ENCODE data around the gene ANKRD52. TPM values are rescaled to one million over a fixed set of nuclear protein-coding genes. Genes with fewer than 3 reads are reported as not detected.

ANKRD52 gene
- total and polyA plus RNA-seq, 10 of the 15 experiments (the other 5 are each of a cell fraction or from before 2014, with no cell fraction given): 0.90 to 55.3 (median 16.1) TPM

DNA sequence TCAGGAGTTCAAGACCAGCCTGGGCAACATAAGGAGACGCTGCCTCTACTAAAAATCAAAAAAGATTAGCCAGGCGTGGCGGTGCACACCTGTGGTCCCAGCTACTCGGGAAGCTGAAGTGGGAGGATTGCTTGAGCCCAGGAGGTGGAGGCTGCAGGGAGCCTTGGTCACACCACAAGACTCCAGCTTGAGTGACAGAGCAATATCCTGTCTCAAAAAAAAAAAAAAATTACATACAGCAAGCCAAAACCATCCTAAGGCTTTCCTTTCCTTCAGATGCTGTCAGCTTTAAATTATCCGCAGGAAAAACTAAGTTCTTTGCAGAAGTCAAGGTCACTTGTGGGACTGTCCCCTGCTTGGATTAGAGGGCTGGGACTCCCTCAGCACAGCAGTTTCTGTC is 40.6 kb upstream of the ANKRD52 start:
- DNase-seq (ENCODE audit: low read depth, low spot score) (no peak), ATAC-seq (no peak), FAIRE-seq (no peak)
- peaks cover 32% of the 10 kb centered on the region for H3K4me1 ChIP-seq (ENCODE audit: control insufficient read depth, insufficient read depth, low read length)
- H3K36me3 ChIP-seq (ENCODE audit: control insufficient read depth in 2 of 2, insufficient read depth in 2 of 2, low read length in 1 of 2): 0 out of 4 replicates have a peak, but pooled peaks cover 0 to under 1% of the 10 kb centered on the region in 2 experiments
- POLR2A ChIA-PET: interaction anchor here (1.0 to 2.2 kb wide), 9 partner anchors 9 to 152 kb away, joined by 3 to 8 read pairs (median 4); partner anchors contain the start of genes CNPY2, COQ10A, IL23A and PAN2
- H3K4me2 ChIP-seq (ENCODE audit: control insufficient read depth, insufficient read depth): peak overlapping the region; percentile 70
- intact Hi-C loops (cut with micrococcal nuclease; ENCODE audit: unreplicated experiment) (no loop called here), in situ Hi-C loops (cut with MboI) (no loop called here)
- H3K9me3 ChIP-seq (replicated peaks; ENCODE audit: control insufficient read depth, insufficient read depth, low read length): no peaks in the 10 kb centered on the region
- BruUV-seq (replicated peaks): no TSS peak
- peak overlapping the region; percentile 81; the same call in 1 of the 2 replicates for H3K9ac ChIP-seq (ENCODE audit: control insufficient read depth, insufficient read depth, low read length)
- no peaks in the 10 kb centered on the region for H3K27me3 ChIP-seq (replicated peaks in 1 of 2; ENCODE audit: control insufficient read depth in 2 of 2, insufficient read depth in 2 of 2, low read length in 1 of 2)
- CTCF ChIA-PET: interaction anchor here (0.5 to 2.0 kb wide), 12 partner anchors 9 to 373 kb away, joined by 3 to 7 read pairs (median 3); partner anchors contain the start of genes ANKRD52, CNPY2, COQ10A and RNF41
- 58% methylated on average over 5 of the region's 5 CpGs for WGBS (ENCODE audit: insufficient coverage, insufficient replicate concordance, low lambda C conversion rate, missing lambda C conversion rate)
- no peaks in the 10 kb centered on the region for H4K20me1 ChIP-seq (ENCODE audit: control insufficient read depth, insufficient read depth)
- H3K27ac ChIP-seq (ENCODE audit: control insufficient read depth, insufficient read depth): peak overlapping the region; percentile 75
- RAD21 ChIA-PET (ENCODE audit: unreplicated experiment): interaction anchor here (0.8 to 1.4 kb wide), 4 partner anchors 32 to 166 kb away, joined by 3 to 5 read pairs (median 4); partner anchors contain the start of gene COQ10A
- TF ChIP-seq, protein P1, sequence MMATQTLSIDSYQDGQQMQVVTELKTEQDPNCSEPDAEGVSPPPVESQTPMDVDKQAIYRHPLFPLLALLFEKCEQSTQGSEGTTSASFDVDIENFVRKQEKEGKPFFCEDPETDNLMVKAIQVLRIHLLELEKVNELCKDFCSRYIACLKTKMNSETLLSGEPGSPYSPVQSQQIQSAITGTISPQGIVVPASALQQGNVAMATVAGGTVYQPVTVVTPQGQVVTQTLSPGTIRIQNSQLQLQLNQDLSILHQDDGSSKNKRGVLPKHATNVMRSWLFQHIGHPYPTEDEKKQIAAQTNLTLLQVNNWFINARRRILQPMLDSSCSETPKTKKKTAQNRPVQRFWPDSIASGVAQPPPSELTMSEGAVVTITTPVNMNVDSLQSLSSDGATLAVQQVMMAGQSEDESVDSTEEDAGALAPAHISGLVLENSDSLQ (IDR thresholded peaks at IDR 0.05): peak; percentile 89
- TF ChIP-seq FOXM1 (IDR thresholded peaks at IDR 0.05; ENCODE audit: low read depth, low read length): no peak
- peak overlapping the region; percentile 79; the same call in 1 of the 2 replicates for H2AFZ ChIP-seq (ENCODE audit: control insufficient read depth, low read depth, low read length)
- peak overlapping the region; percentile 93 for H3K4me3 ChIP-seq
- peaks cover 55% of the 10 kb centered on the region for H3K79me2 ChIP-seq (ENCODE audit: control insufficient read depth, insufficient read depth, low read length)
- SMC1A ChIA-PET (ENCODE audit: uncharacterized antibody, unreplicated experiment): interaction anchor here (1.0 to 2.8 kb wide), 8 partner anchors 10 to 165 kb away, joined by 3 to 14 read pairs (median 4); partner anchors contain the start of gene PAN2

DNA sequence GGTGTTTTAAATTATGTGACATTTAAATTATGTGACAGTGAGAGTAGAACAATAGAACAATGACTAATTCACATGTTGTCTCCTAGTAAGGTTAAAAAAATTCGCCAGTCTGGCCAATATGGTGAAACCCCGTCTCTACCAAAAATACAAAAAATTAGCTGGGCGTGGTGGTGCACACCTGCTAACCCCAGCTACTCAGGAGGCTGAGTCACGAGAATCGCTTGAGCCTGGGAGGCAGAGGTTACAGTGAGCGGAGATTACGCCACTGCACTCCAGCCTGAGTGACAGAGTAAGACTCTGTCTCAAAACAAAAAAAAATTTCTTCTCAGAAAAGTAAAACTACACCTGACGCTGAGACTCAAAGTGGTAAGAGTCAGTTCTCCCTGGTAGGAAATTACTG is 39.2 kb upstream of the ANKRD52 start:
- CTCF ChIA-PET: interaction anchor here (0.6 to 2.0 kb wide), 10 partner anchors 10 to 340 kb away, joined by 3 to 7 read pairs (median 4); partner anchors contain the start of genes COQ10A and RNF41
- ATAC-seq (no peak), FAIRE-seq (no peak), DNase-seq (ENCODE audit: low read depth, low spot score) (no peak)
- H3K27ac ChIP-seq (ENCODE audit: control insufficient read depth, insufficient read depth): peak overlapping the region; percentile 7; the same call in 1 of the 2 replicates
- RAD21 ChIA-PET (ENCODE audit: unreplicated experiment): interaction anchor here (0.8 to 1.0 kb wide), 2 partner anchors 36 to 91 kb away, joined by 3 read pairs; no protein-coding TSS in a partner anchor
- no peak overlapping the region for H2AFZ ChIP-seq (ENCODE audit: control insufficient read depth, low read depth, low read length)
- peaks cover 0 to 10% of the 10 kb centered on the region in 2 experiments; a peak in 1 of 4 replicates for H3K36me3 ChIP-seq (ENCODE audit: control insufficient read depth in 2 of 2, insufficient read depth in 2 of 2, low read length in 1 of 2)
- peak overlapping the region; percentile 93 for H3K4me3 ChIP-seq
- SMC1A ChIA-PET (ENCODE audit: uncharacterized antibody, unreplicated experiment): interaction anchor here (1.0 to 2.8 kb wide), 9 partner anchors 12 to 178 kb away, joined by 3 to 14 read pairs (median 4); no protein-coding TSS in a partner anchor
- no peaks in the 10 kb centered on the region for H4K20me1 ChIP-seq (ENCODE audit: control insufficient read depth, insufficient read depth)
- no peaks in the 10 kb centered on the region for H3K27me3 ChIP-seq (replicated peaks in 1 of 2; ENCODE audit: control insufficient read depth in 2 of 2, insufficient read depth in 2 of 2, low read length in 1 of 2)
- BruUV-seq (replicated peaks): no TSS peak
- in situ Hi-C loops (cut with MboI) (no loop called here), intact Hi-C loops (cut with micrococcal nuclease; ENCODE audit: unreplicated experiment) (no loop called here)
- peaks cover 62% of the 10 kb centered on the region for H3K79me2 ChIP-seq (ENCODE audit: control insufficient read depth, insufficient read depth, low read length)
- H3K9me3 ChIP-seq (replicated peaks; ENCODE audit: control insufficient read depth, insufficient read depth, low read length): no peaks in the 10 kb centered on the region
- no peak overlapping the region for H3K9ac ChIP-seq (ENCODE audit: control insufficient read depth, insufficient read depth, low read length)
- POLR2A ChIA-PET: interaction anchor here (0.5 to 2.2 kb wide), 6 partner anchors 19 to 253 kb away, joined by 3 to 8 read pairs (median 5); partner anchors contain the start of genes CNPY2 and COQ10A
- no peak for TF ChIP-seq CEBPB (IDR thresholded peaks at IDR 0.05; ENCODE audit: borderline replicate concordance in 1 of 2, low read depth in 2 of 2, low read length in 2 of 2)
- TF ChIP-seq, protein P1 (IDR thresholded peaks at IDR 0.05): peak; percentile 34; the same call in 1 of the 2 replicates
- H3K4me1 ChIP-seq (ENCODE audit: control insufficient read depth, insufficient read depth, low read length): peaks cover 27% of the 10 kb centered on the region
- H3K4me2 ChIP-seq (ENCODE audit: control insufficient read depth, insufficient read depth): peak overlapping the region; percentile 70
- WGBS (ENCODE audit: insufficient coverage, insufficient replicate concordance, low lambda C conversion rate, missing lambda C conversion rate): 28% methylated on average over 8 of the region's 8 CpGs

All from GM12878 (cell line).